GM12878 (cell line): ENCODE measurements around the gene BMAL1. TPM values are rescaled to one million over a fixed set of nuclear protein-coding genes. Genes with fewer than 3 reads are reported as not detected.

Experiments
- ATAC-seq: fragments of 200-7000 bp; cut with Tn5 transposase; 3 replicates; pipeline ENCODE4 v1.9.1; 2020; ENCODE audit warnings: mild to moderate bottlenecking, moderate library complexity
- BruUV-seq: library from RNA; stranded (reverse); fragments of 400-500 nt; replicated peaks from 2 replicates; lab custom pipeline; 2021; lab: Mats Ljungman, UMichigan
- CTCF ChIA-PET: fragments of 300-600 bp; sonication (Branson Sonifier 250); formaldehyde crosslinking; extraction: SDS; loops from one replicate; lab custom pipeline; 2021; ENCODE audit warnings: inconsistent platforms; lab: Yijun Ruan, JAX
- POLR2A ChIA-PET: fragments of 350-600 bp; formaldehyde crosslinking; extraction: SDS; loops from one replicate; lab custom pipeline; 2021; ENCODE audit warnings: inconsistent platforms; lab: Charles Lee
- RAD21 ChIA-PET: fragments of 300-600 bp; sonication (Branson Sonifier 250); formaldehyde crosslinking; loops from one replicate; lab custom pipeline; 2023; ENCODE audit warnings: antibody characterized with exemption; ENCODE audit not compliant: unreplicated experiment; lab: Charles Lee
- SMC1A ChIA-PET: fragments of 300-600 bp; sonication (Branson Sonifier 250); formaldehyde crosslinking; loops from one replicate; lab custom pipeline; 2023; ENCODE audit not compliant: unreplicated experiment, uncharacterized antibody; lab: Charles Lee
- DNase-seq: peaks from one replicate; pipeline ENCODE4 v3.0.0-alpha.2; 2011; ENCODE audit warnings: low read depth, low spot score
- FAIRE-seq: peaks from 3 replicates; lab custom pipeline; 2011; peaks lifted over from hg19 to GRCh38; lab: Jason Lieb, UNC
- H2AFZ ChIP-seq: 2 replicates; pipeline ENCODE4 v1.6.0; 2011; ENCODE audit warnings: low read depth, low read length, control low read depth; ENCODE audit not compliant: control insufficient read depth
- H3K27ac ChIP-seq: 2 replicates; pipeline ENCODE4 v1.5.1; 2011; ENCODE audit warnings: control low read depth; ENCODE audit not compliant: control insufficient read depth, insufficient read depth
- H3K27me3 ChIP-seq, 2 experiments: replicated peaks in 1 of 2; 2 replicates each; pipeline versions ENCODE4 v1.6.0 to v1.6.1; 2011; ENCODE audit warnings: low read length in 1 of 2; ENCODE audit not compliant: control insufficient read depth in 2 of 2, insufficient read depth in 2 of 2
- H3K36me3 ChIP-seq, 2 experiments: 2 replicates each; pipeline ENCODE4 v1.5.1; 2011; ENCODE audit warnings: low read length in 1 of 2; ENCODE audit not compliant: control insufficient read depth in 2 of 2, insufficient read depth in 2 of 2
- H3K4me1 ChIP-seq: 2 replicates; pipeline ENCODE4 v1.6.1; 2011; ENCODE audit warnings: mild to moderate bottlenecking, low read length, moderate library complexity, mixed read lengths; ENCODE audit not compliant: control insufficient read depth, insufficient read depth
- H3K4me2 ChIP-seq: 2 replicates; pipeline ENCODE4 v1.6.0; 2011; ENCODE audit warnings: control low read depth; ENCODE audit not compliant: control insufficient read depth, insufficient read depth
- H3K4me3 ChIP-seq: fragments of 200-600 bp; sonication (generic); 2 replicates; pipeline ENCODE4 v1.5.1; 2016
- H3K79me2 ChIP-seq: 2 replicates; pipeline ENCODE4 v1.6.0; 2011; ENCODE audit warnings: low read length; ENCODE audit not compliant: control insufficient read depth, insufficient read depth
- H3K9ac ChIP-seq: 2 replicates; pipeline ENCODE4 v1.8.0; 2011; ENCODE audit warnings: low read length, control low read depth, mixed read lengths; ENCODE audit not compliant: control insufficient read depth, insufficient read depth
- H3K9me3 ChIP-seq: replicated peaks from 3 replicates; pipeline ENCODE4 v1.5.1; 2011; ENCODE audit warnings: mild to moderate bottlenecking, low read length; ENCODE audit not compliant: control insufficient read depth, insufficient read depth
- H4K20me1 ChIP-seq: 2 replicates; pipeline ENCODE4 v1.6.0; 2011; ENCODE audit not compliant: control insufficient read depth, insufficient read depth
- CBX5 ChIP-seq: sonication (generic); IDR thresholded peaks from 2 replicates; pipeline ENCODE4 v1.6.1; 2016; ENCODE audit warnings: low read depth, moderate library complexity, mild to moderate bottlenecking, inconsistent platforms
- CHD4 ChIP-seq: fragments of 200-600 bp; sonication (generic); IDR thresholded peaks from 2 replicates; pipeline ENCODE4 v1.6.1; 2016; ENCODE audit warnings: mild to moderate bottlenecking
- CREM ChIP-seq: IDR thresholded peaks from 2 replicates; pipeline ENCODE4 v1.6.1; 2014; ENCODE audit warnings: antibody characterized with exemption, low read depth
- MYC ChIP-seq: IDR thresholded peaks from 2 replicates; pipeline ENCODE4 v1.6.1; 2011; ENCODE audit warnings: mild to moderate bottlenecking, low read length, moderate library complexity, inconsistent platforms; ENCODE audit not compliant: insufficient read depth, insufficient replicate concordance, insufficient read length, severe bottlenecking
- SMAD5 ChIP-seq: IDR thresholded peaks from 2 replicates; pipeline ENCODE4 v1.6.1; 2016; ENCODE audit warnings: antibody characterized with exemption, low read depth
- SREBF1 ChIP-seq: IDR thresholded peaks from 2 replicates; pipeline ENCODE4 v1.6.1; 2012; ENCODE audit warnings: mild to moderate bottlenecking, low read length
- ZNF24 ChIP-seq: fragments of 450-650 bp; IDR thresholded peaks from 2 replicates; pipeline ENCODE4 v1.6.1; 2017; ENCODE audit warnings: antibody characterized with exemption, mild to moderate bottlenecking
- in situ Hi-C: fragments of 300-500 bp; cut with MboI; formaldehyde crosslinking; loops from 9 replicates; pipeline ENCODE4 v1.14.3; 2018; ENCODE audit warnings: mixed read lengths
- intact Hi-C: fragments of 100-400 bp; cut with micrococcal nuclease; formaldehyde crosslinking; loops from one replicate; pipeline ENCODE4 v1.14.2; 2022; ENCODE audit not compliant: unreplicated experiment
- polyA plus RNA-seq, 11 experiments: library from polyadenylated mRNA; depleted of rRNA in 4 of 11; unstranded in 6 of 11; stranded (reverse) in 5 of 11; fragments of >200 nt; fragmentation: Nextera tagmentation in 4 of 11; fragmentation: Illumina TruSeq in 1 of 11; extraction: Ambion mirVana in 4 of 11; extraction: Trizol in 1 of 11; gene quantifications; 1 replicate in 1 of 11; 2 replicates in 10 of 11; pipeline versions ENCODE4 v1.2.1 to v1.2.3, GENCODE V29; 2011 to 2016; ENCODE audit warnings: inconsistent platforms in 2 of 11, missing spikeins in 2 of 11, low read depth in 1 of 11
- total RNA-seq, 4 experiments: library from RNA; depleted of rRNA in 3 of 4; stranded (reverse); fragments of >200 nt in 3 of 4; fragmentation: Illumina TruSeq in 1 of 4; extraction: Trizol in 1 of 4; gene quantifications; 2 replicates each; pipeline versions ENCODE4 v1.2.1 to v1.2.3, GENCODE V29; 2013 to 2021
- TF ChIP-seq, protein P1 (sequence below): fragments of 150-350 bp; IDR thresholded peaks from 2 replicates; pipeline ENCODE4 v1.6.1; 2014; ENCODE audit warnings: mild to moderate bottlenecking, low read depth, low read length

The BMAL1 gene
- total and polyA plus RNA-seq, 10 of the 15 experiments (the other 5 are each of a cell fraction or from before 2014, with no cell fraction given), result 3.5 to 40.6 (median 13.6) TPM

DNA sequence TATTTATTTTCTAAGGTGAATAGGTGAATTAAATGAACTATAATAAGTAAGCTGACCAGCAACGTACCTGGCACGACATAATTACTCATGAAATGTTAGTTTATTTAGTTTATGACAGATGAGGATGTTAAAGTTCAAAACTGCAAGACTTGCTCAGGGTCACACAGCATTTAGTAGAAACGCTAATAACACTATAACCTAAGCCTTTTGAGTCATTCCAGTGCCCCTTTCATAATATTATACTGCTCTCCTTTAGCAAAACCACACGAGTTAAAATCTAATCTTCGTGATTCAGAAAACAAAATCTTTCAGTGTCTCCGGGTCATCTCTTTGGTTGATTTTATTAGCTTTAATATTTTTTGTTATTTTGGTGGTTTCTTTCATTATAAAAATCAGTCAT is 145.8 kb downstream of the BMAL1 start (continued):
- TF ChIP-seq, protein P1, sequence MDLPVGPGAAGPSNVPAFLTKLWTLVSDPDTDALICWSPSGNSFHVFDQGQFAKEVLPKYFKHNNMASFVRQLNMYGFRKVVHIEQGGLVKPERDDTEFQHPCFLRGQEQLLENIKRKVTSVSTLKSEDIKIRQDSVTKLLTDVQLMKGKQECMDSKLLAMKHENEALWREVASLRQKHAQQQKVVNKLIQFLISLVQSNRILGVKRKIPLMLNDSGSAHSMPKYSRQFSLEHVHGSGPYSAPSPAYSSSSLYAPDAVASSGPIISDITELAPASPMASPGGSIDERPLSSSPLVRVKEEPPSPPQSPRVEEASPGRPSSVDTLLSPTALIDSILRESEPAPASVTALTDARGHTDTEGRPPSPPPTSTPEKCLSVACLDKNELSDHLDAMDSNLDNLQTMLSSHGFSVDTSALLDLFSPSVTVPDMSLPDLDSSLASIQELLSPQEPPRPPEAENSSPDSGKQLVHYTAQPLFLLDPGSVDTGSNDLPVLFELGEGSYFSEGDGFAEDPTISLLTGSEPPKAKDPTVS, result no peak
- no peak for TF ChIP-seq ZNF24
- no peak for TF ChIP-seq SREBF1
- TF ChIP-seq CHD4, result no peak
- no peak for TF ChIP-seq CREM
- TF ChIP-seq MYC, result no peak
- TF ChIP-seq, all 136 proteins: peak for 0

DNA sequence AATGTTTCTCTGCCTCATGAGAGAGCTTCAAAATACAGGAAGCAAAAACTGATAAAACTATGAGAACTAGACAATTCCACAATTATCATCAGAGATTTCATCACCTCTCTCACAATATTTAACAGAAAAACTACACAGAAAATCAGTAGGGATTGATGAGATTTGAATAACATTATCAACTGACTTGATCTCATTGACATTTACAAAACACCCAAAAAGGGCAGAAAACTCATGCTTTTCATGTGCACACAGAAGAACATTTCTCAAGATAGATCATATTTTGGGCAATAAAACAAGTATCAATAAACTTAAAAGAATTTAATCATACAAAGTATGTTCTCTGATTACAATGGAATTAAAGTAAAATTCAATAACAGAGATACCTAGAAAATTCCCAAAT is 149.8 kb downstream of the BMAL1 start:
- ChIA-PET CTCF (interaction anchor here (1.4 kb wide), 1 partner anchor 42 kb away, joined by 3 read pairs; no protein-coding TSS in a partner anchor), POLR2A (no interaction called here), RAD21 (no interaction called here), SMC1A (no interaction called here)
- H3K4me1 ChIP-seq, result no peaks in the 10 kb centered on the region; the same call in 1 of the 2 replicates
- H3K9ac ChIP-seq, result no peak overlapping the region
- in situ Hi-C loops, result no loop called here
- intact Hi-C loops, result no loop called here
- peak; percentile 44; the same call in 1 of the 2 replicates for TF ChIP-seq CBX5
- TF ChIP-seq SMAD5, result no peak
- H3K4me3 ChIP-seq, result no peak overlapping the region
- H3K27ac ChIP-seq, result no peak overlapping the region
- H4K20me1 ChIP-seq, result no peaks in the 10 kb centered on the region
- peaks cover 5% of the 10 kb centered on the region for H3K9me3 ChIP-seq
- no peak overlapping the region for H2AFZ ChIP-seq
- no peaks in the 10 kb centered on the region; the same call in 1 of the 2 replicates for H3K79me2 ChIP-seq
- FAIRE-seq (no peak), ATAC-seq (no peak), DNase-seq (no peak)
- H3K36me3 ChIP-seq, result no peaks in the 10 kb centered on the region
- BruUV-seq, result no TSS peak
- H3K4me2 ChIP-seq, result no peak overlapping the region
- H3K27me3 ChIP-seq, result no peaks in the 10 kb centered on the region
